Midbrain (tissue), 1 donor: Measurements from ENCODE around the gene HMGN4.

Source experiments
- DNase-seq: peaks from one replicate; lab custom pipeline; 2025; lab: John Stamatoyannopoulos, UW

Gene HMGN4

GRCh38 chr6:26552205-26552604 lies 14.0 kb downstream of the HMGN4 start:
- no peak for DNase-seq

GRCh38 chr6:26552640-26553188 lies 14.5 kb downstream of the HMGN4 start:
- DNase-seq = peak; percentile 9

- DNase-seq = peak; percentile 89
These were observed 15.1 kb downstream of the HMGN4 start for GRCh38 chr6:26553264-26553634.

GRCh38 chr6:26553635-26554446 lies 15.7 kb downstream of the HMGN4 start:
- DNase-seq = peak; percentile 83

GRCh38 chr6:26554447-26554696 lies 16.2 kb downstream of the HMGN4 start:
- no peak for DNase-seq

- peak; percentile 60 for DNase-seq
These were observed 16.7 kb downstream of the HMGN4 start for GRCh38 chr6:26554697-26555504.

- peak; percentile 46 for DNase-seq
These were observed 17.5 kb downstream of the HMGN4 start for GRCh38 chr6:26555505-26556262.

GRCh38 chr6:26556263-26557070 lies 18.3 kb downstream of the HMGN4 start:
- peak; percentile 27 for DNase-seq

- no peak for DNase-seq
These were observed 23.6 kb downstream of the HMGN4 start for GRCh38 chr6:26561533-26562466.

- no peak for DNase-seq
These were observed 25.3 kb downstream of the HMGN4 start for GRCh38 chr6:26563488-26563887.

GRCh38 chr6:26568601-26569432 lies 30.7 kb downstream of the HMGN4 start:
- peak; percentile 91 for DNase-seq

- no peak for DNase-seq
These were observed 31.2 kb downstream of the HMGN4 start for GRCh38 chr6:26569433-26569764.

GRCh38 chr6:26570027-26570809 lies 32.1 kb downstream of the HMGN4 start:
- no peak for DNase-seq

GRCh38 chr6:26571592-26572296 lies 33.6 kb downstream of the HMGN4 start:
- DNase-seq = peak; percentile 55

GRCh38 chr6:26575494-26575939 lies 37.4 kb downstream of the HMGN4 start:
- DNase-seq = no peak

GRCh38 chr6:26576407-26576843 lies 38.3 kb downstream of the HMGN4 start:
- DNase-seq = no peak

- DNase-seq = peak; percentile 31
These were observed 39.0 kb downstream of the HMGN4 start for GRCh38 chr6:26576929-26577719.
